Measurements from ENCODE around the gene LRRK1.

DNA sequence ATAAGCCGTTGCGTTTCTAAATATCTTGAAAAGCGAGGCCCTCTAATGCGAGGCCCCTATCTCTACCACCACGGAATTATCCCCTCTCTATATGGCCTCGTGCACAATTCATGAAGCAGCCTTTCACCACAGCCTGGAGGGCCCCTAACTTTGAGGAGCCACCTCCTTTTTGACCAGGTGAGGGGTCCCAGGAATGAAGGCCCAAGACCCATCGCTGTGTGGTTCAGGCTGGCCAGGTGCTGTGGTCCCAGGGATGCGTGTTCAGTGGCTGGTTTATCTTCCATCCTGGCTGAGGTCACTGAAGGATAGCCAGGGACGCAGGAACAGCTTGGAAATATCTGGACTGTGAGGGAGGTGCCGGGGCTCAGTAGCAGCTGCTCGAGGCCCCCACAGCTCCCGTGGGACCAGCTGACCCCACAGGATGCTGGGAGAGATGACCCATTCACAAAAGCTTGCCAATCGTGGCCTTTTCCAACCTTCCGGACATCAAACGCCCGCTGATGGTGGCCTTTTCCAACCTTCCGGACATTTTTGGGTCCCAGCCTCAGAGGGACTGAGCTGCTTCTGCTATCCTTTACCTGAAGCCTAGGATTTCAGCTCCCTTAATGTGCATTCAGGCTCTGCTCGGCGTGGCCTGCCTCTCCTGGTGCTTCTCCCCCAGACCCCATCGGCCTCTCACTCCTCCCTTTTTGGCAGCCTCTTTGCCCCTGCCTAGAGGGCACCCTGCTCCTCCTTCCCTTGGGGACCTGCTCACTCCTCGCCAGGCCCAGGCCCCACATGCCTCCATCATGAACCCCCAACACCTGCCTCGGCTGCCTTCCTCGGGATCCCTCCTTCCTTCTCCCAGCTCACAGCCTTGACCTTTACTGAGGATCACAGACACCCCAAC is 191.8 kb downstream of the LRRK1 start:
- TF ChIP-seq, protein P1, sequence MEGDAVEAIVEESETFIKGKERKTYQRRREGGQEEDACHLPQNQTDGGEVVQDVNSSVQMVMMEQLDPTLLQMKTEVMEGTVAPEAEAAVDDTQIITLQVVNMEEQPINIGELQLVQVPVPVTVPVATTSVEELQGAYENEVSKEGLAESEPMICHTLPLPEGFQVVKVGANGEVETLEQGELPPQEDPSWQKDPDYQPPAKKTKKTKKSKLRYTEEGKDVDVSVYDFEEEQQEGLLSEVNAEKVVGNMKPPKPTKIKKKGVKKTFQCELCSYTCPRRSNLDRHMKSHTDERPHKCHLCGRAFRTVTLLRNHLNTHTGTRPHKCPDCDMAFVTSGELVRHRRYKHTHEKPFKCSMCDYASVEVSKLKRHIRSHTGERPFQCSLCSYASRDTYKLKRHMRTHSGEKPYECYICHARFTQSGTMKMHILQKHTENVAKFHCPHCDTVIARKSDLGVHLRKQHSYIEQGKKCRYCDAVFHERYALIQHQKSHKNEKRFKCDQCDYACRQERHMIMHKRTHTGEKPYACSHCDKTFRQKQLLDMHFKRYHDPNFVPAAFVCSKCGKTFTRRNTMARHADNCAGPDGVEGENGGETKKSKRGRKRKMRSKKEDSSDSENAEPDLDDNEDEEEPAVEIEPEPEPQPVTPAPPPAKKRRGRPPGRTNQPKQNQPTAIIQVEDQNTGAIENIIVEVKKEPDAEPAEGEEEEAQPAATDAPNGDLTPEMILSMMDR (IDR thresholded peaks at IDR 0.05) = no peak
- TF ChIP-seq EZH2 (IDR thresholded peaks at IDR 0.05; ENCODE audit: borderline replicate concordance, insufficient read depth, low read depth, low read length, poor library complexity, severe bottlenecking) = no peak
